NCI-H748 (cell line): ENCODE data around the gene APOBEC2.

Source experiments
- DNase-seq: peaks from one replicate; lab custom pipeline; 2025; ENCODE audit not compliant: unreplicated experiment; lab: John Stamatoyannopoulos, UW

The APOBEC2 gene

DNA sequence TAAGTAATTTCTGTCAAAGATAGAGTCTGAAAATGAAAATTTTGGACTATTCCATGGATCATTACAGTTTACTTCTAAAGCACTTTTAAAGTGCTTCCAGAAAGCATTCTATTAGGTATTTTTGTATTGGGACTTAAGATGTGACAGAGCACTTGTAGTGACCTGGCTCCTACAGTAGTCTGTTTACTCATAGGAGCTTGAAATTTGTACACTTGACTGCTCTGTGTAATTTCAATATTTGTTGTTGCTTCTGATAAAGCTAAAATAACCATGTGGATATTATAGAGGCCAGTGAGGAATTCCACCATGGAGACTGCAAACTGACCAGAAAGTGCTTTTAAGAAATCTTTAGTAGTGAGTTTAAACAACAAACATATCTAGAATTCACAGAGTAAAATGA is 30.1 kb downstream of the APOBEC2 start:
- DNase-seq = no peak

DNA sequence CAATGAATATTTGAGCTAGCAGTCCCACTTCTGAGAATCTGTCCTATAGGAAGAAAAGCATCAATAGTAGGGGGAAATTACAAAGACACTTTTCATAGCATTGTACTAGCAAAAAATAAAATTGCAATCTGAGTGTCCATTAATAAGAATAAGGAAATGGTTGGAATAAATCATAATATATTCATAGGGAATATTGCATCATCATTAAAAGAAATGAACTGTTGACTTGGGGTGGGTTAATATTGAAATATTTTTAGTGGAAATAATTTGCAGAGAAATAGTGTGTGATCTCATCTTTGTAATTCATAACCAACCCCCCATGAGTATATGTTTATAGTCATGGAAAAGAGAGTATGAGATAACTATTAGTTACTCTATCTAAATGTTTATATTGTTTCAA is 32.2 kb downstream of the APOBEC2 start:
- no peak for DNase-seq

DNA sequence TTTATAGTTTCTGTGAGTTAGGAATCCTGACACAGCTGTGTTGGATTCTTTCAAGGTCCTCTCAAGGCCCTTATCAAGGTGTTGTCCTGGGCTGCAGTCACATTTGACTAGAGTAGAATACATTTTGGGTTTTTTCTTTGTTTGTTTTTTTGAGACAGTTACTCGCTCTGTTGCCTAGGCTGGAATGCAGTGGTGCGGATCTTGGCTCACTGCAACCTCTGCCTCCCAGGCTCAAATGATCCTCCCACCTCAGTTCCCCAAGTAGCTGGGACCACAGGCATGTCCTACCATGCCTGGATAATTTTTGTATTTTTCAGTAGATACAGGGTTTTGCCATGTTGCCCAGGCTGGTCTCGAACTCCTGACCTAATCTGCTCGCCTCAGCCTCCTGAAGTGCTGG is 35.4 kb downstream of the APOBEC2 start:
- DNase-seq = no peak

DNA sequence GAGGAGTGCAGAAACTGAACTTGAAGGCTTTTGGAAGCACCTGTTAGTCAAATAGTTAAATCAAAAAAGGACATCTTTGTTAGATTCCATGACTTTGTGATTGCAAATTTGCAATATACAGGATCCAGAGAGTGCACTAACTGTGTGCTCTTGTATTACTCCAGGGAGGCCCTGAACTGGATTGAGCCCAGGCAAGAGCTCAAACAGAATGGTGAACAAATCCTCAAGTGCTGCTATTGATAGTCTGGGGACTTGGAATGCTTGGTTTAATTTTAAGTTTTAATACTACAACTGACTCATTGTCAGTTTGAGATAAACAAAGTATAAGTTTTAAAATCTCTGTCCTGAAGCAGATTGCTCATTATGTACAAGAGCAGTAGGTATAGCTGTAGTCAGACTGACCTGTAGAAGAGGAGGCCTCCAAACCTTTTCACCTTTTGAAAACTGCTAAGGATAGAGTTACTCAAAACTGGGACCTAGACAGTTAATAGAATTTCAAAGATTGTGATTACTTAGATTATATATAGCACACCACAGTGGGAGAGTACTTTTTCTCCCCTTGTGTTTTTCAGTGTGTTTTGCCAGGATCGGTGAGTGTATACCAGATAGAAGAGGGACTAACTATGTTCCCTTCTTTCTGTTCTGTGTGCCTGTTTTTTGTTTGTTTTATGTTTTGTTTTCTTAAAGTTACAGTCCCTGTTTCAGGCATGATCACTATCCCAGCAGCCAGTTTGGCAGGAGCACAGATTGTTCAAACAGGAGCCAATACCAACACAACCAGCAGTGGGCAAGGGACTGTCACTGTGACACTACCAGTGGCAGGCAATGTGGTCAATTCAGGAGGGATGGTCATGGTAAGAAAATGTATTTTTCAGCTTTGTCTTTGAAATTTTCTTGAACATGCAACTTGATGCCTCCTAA is 38.1 kb downstream of the APOBEC2 start:
- no peak for DNase-seq

DNA sequence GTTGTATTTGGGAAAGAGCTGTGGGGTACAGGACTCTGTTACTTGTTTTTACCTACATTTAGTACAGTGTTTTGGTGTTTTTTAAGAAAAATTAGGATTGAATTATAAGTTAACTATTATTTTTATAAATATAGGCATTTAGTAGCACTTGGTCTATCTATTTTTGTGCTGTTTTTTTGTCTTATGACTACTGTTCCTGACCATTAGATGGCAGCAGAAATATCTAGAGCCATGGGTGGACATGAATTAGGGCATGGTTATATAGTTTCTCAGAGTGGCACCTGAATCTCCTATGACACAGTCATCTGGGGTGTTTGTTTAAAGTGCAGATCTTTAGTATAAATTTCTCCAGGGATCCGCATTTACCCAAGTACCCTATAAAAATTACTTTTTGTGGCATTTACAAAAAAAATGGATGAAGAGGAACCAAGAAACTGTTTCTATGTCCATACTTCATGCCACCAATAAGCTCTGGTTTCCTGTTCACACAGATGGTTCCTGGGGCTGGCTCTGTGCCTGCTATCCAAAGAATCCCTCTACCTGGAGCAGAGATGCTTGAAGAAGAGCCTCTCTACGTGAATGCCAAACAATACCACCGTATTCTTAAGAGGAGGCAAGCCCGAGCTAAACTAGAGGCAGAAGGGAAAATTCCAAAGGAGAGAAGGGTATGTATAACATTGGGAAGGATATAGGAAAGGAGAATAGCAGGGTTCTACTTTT is 39.6 kb downstream of the APOBEC2 start:
- DNase-seq = peak; percentile 34

DNA sequence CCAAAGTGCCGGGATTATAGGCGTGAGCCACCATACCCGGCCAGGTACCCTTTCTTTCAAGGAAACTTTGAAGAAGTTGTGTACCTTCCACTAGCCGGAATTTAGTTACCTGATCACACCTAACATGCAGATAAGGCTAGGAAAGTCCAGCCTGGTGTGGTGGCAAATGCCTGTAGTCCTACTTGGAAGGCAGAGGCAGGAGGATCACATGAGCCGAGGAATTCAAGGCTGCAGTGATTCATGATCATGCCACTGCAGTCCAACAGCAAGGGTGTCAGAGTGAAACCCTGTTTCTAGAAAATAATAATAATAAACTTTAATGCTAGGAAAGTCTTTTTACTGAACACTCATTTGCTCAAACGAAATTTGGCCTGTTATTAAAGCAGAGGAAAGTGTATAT is 40.7 kb downstream of the APOBEC2 start:
- DNase-seq = no peak

DNA sequence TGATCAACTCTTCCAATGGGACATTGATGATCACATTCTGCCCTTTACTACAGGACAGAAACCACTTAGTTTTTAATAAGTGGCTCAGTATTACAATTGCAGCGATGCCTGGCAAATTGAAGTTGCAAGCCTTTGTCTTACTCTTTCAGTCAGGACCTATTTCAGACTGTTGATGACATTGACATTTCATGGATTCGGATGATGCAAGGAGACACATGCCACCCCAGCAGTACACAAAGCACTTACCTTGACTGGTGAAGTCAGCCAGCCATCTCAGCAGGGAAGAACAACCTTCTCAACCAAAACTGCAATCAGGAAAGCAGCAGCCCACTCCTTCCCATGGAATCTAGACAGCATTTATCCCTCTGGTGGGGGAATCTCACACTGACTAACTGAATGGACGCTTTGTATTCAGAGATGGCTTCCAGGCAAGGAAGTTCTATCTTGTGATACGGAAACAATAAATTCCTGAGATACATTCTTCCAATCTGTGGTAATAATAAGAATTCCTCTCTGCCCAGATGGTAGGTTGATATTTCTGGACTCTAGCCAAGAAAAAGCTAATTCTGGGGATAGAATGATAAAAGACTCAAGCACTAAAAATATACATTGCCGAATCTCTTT is 44.6 kb downstream of the APOBEC2 start:
- DNase-seq = no peak

- no peak for DNase-seq
Measured at GRCh38 chr6:41098366-41098765, 45.4 kb downstream of the APOBEC2 start.

- no peak for DNase-seq
Measured at GRCh38 chr6:41100871-41101287, 47.9 kb downstream of the APOBEC2 start.

GRCh38 chr6:41103847-41104246 is 50.8 kb downstream of the APOBEC2 start:
- no peak for DNase-seq

DNA sequence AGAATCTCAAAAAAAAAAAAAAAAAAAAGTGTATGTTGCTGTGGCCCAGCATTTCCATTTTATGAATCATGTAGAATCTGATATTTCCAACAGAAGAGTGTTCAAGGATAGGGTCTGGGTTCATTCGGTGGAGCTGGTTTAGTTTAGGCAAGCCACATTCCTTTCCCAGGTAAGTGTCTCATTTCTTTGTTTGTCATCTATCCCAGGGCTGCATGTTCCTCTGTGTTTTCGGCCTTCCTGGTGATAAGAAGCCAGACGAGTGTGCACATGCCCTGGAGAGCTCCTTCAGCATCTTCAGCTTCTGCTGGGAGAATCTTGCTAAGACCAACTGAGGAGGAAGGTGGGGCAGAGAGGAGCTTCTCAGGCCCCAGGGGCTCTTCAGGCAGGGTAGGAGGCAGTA is 58.0 kb downstream of the APOBEC2 start:
- no peak for DNase-seq
